ENCODE data around the gene UBFD1.

DNA sequence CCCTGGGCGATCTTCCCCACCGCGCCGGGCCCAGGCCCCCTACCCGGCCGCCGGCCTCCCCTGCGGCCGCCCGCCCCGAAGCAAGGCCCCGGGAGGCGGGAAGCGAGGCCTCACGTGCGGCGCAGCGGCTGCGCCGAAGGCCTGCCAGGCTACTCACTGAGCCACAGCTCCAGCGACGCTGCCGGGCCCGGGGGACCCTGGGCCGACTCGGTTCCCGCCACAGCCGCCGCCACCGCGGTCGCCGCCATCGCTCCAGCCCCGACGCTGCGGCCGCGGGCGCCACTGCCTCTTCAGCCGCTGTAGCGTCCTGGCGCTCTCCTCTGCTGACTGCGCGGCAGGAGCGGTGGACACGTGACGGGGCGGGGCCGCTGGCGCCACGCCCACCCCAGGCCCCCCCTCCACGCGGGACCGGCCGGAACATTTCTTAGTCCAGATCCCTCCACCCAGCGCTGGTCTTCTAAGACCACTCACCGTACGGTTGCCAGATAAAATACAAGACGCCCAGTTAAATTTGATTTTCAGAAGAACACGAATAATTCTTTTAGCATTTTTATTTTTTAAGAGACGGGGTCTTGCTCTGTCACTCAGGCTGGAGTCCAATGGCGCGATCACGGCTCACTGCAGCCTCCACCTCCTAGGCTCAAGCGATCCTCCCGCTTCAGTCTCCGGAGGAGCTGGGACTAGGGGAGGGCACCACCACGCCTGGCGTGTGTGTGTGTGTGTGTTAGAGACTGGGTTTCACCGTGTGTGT is 47.2 kb upstream of the UBFD1 start, which contains the start of gene GGA2:
- TF ChIP-seq, protein P1, sequence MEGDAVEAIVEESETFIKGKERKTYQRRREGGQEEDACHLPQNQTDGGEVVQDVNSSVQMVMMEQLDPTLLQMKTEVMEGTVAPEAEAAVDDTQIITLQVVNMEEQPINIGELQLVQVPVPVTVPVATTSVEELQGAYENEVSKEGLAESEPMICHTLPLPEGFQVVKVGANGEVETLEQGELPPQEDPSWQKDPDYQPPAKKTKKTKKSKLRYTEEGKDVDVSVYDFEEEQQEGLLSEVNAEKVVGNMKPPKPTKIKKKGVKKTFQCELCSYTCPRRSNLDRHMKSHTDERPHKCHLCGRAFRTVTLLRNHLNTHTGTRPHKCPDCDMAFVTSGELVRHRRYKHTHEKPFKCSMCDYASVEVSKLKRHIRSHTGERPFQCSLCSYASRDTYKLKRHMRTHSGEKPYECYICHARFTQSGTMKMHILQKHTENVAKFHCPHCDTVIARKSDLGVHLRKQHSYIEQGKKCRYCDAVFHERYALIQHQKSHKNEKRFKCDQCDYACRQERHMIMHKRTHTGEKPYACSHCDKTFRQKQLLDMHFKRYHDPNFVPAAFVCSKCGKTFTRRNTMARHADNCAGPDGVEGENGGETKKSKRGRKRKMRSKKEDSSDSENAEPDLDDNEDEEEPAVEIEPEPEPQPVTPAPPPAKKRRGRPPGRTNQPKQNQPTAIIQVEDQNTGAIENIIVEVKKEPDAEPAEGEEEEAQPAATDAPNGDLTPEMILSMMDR (IDR thresholded peaks at IDR 0.05) = peak in 1 of 4 donors; percentile 13
- TF ChIP-seq POLR2A (IDR thresholded peaks at IDR 0.05) = peak; percentile 92
